HG03025 (cell line): ENCODE results near the gene NOP56.
"Not testable (repeated sequence)": the region's sequence is repeated elsewhere in the genome, so short reads cannot be mapped to it uniquely, and the experiment has no call there.

Experiments used
- ATAC-seq: cut with Tn5 transposase; IDR thresholded peaks from one replicate; pipeline ENCODE4 v1.9.1; 2021; ENCODE audit warnings: mild to moderate bottlenecking, moderate library complexity; ENCODE audit not compliant: unreplicated experiment, low FRiP score

Gene NOP56

DNA sequence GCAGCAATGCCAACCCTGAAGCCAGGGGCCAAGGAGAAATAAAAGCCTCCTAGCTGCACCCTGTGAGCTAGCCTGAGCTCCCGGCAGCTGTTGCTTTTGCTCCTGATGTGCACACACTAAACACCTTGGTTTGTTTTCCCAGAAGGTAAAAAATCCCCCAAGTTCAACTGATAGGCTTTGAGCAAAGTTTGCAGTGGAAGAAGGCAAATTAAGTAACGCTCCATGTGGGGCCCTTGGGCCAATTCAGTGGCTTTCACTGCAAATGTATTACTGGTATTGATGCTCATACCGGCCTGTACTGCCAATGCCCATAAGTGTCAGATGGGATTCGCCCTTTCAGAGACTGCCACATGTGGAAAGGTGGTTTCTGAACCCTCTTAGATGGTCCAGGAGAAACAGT, 21.0 kb downstream of the NOP56 start:
- no peak for ATAC-seq

GRCh38 chr20:2680046-2680445, 27.6 kb downstream of the NOP56 start:
- no peak for ATAC-seq

DNA sequence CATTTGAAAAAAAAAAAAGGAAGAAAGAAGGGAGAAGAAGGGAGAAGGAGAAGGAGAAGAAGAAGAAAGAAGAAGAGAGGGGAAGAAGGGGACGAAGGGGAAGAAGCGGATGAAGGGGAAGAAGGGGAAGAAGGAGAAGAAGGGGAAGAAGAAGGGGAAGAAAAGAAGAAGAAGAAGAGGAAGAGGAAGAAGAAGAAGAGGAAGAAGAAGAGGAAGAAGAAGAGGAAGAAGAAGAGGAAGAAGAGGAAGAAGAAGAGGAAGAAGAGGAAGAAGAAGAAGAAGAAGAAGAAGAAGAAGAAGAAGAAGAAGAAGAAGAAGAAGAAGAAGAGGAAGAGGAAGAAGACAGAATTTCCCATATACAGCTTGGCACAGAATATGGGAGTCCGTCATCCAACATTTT, 29.6 kb downstream of the NOP56 start:
- ATAC-seq: not testable (repeated sequence)

- ATAC-seq: not testable (repeated sequence)
These were observed 32.4 kb downstream of the NOP56 start for GRCh38 chr20:2684817-2685216.

- no peak for ATAC-seq
These were observed 35.1 kb downstream of the NOP56 start for GRCh38 chr20:2687514-2687913.

DNA sequence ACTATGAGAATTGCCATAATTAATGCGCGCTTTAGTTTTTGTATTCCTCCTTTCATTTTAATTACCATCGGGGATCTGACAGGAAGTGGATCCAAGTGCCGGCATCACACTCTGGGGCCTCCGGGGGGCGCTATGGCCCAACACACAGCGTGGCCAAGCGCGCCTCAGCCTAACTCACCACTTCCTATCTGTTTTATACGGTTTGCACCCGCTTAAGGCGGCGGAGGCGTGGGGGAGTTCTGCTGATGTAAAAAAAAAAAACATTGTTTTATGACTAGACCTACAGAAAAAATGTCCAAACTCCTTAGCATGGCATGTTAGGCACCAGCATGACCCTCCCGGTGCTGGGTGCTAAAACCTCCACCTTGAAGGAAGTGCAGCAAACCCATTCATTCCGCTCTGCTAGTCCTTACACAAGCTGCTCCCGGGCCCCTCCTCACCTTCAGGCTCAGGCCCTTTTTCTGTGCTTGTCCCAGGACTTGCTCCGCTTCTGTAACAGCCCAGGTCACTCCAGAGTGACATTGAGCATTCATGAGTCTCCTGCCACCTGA, 35.7 kb downstream of the NOP56 start:
- no peak for ATAC-seq

DNA sequence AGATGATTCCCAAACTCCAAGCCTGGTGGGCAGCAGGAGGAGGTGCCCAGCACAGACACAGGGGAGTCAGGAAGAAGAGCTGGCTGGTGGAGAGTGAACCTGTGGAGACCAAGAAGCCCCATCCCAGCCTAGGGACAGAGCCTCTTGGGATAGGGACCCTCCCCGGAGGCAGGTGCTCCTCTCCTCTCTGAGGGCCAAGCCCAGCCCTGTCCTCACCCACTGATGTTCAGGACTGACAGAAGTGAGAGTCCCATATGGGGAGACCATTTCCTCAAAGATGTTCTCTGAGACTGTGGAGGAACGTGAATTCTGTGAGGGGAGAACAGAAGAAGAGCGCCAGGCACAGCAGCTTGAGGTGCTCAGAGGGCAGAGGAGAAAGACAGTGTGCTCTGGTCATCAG, 37.8 kb downstream of the NOP56 start:
- no peak for ATAC-seq

DNA sequence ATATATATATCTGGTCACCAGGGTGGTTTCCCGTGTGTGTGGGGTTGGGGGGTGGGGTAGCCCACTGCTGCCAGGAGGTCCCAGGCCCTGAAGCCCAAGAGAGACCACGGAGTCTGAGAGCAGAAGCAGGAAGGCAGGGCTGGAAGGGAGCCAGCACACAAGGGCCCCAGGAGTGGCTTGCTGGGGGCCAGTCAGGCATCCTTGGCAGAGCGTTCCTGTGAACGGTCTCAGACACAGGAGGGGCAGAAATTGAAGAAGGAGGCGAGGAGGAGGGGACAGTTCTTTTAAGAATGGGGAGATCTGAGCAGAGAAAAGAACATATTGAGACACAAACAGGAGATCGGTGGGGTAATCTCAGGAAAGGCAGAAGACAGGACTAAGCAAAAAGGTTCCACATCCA, 38.3 kb downstream of the NOP56 start:
- ATAC-seq: no peak

DNA sequence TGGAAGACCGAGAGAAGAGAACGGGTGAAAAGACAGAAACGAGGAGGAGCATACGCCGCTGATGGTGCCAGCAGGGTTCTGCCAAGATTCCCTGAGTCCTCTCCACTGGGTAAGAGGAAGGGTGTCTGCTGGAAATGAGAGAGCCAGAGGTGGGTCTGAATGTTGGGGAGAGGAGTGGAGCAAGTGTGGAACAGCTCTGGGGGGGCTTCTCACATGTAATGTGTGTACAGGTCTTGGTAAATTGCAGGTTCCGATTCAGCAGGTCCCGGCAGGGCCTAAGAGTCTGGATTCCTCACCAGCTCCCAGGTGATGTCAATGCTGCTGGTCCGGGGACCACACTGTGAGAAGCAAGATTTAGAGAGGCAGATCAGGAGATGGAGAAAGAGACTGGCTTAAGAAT, 38.7 kb downstream of the NOP56 start:
- no peak for ATAC-seq

DNA sequence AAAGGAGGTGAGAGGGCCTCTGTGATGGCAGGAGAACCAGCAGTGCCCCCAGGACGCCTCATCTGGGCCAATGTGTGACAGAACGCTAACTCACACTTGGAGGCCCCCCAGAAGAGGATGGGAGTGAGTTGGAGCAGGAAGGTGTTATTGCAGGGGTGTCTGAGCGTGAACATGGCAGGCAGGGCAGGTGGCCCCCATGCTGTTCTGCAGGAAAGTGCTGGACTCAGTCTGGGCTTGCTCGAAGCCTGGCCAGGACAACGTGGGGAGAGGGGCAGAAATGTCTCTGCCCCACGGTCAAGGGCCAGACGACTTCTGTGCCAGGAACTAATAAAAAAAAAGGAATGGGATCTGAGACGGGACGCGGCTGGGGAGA, 39.2 kb downstream of the NOP56 start:
- no peak for ATAC-seq

DNA sequence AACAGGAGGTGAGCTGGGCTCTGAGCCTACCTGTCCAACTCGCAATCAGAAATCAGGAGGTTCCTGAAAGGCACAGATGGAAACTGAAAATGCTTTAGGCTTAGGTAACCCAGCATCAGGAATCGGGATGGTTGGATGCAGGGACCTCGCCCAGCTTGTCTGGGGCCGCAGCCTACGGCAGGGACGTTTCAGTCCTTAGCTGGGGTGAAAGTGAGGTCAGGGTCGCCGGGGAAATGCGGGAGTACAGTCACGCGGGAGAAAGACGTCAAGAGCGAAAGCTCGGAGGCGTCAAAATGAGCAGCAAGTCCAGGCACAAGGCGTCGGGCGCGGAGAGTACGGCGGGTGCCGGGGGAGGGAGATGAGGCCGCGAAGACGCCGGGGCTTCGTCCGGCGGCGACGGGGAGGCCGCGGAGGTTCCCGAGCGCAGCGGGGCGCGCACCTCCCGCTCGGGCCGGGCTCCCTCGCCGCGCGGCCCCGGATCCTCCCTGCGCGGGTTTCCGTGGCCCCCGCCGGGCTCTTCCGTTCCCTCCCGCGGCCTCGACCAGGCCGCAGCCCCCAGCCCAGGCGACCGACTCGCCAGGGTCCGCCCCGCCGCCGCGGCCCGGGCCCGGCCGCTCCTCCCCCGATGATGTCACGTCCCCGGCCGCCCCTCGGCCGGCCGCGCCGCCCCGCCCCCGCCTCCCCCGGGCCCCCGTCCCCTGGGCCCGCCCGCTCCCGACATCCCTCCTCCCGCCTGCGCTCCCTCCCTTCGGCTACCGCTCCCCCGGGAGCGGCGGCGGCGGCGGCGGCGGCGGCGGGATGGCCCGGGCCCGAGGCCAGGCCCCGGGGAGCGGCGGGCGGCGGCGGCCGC, 39.8 kb downstream of the NOP56 start, which contains the start of gene EBF4:
Gene EBF4, plus strand, starts transcription at position 745 of the 850 bp plus-strand sequence. CDS start 866 bp downstream, outside the sequence.
- no peak for ATAC-seq

GRCh38 chr20:2692886-2693285, 40.5 kb downstream of the NOP56 start:
- ATAC-seq: no peak

DNA sequence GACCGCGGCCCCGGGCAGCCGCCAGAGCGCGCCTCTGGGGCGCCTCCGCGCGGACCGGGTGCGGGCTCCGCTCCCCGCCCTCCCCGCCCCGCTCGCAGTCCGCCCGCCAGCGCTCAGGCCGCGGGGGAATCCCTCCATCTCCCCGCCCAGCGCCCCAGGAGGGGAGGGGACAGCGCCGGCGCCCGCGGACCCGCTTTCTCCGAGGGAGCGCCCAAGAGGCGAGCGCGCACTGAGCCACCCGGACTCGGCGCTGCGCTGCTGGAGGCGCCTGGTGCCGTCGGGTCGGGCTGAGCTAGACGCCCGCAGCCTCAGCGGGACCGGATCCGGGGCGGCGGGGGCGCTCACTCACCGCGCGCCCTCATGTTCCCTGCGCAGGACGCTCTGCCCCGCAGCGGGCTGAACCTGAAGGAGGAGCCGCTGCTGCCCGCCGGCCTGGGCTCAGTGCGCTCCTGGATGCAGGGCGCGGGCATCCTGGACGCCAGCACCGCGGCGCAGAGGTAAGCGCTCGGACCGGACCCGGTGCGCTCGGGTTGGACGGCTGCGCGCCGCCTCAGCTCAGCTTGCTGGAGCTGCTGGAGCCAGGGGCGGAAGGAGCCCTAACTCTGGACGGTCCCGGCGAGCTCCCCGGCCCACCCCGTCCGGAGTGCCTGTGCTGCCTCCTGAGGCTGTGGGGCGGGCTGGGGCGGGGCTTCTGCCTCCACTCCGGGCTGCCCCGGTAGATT, 41.0 kb downstream of the NOP56 start:
- ATAC-seq: no peak

DNA sequence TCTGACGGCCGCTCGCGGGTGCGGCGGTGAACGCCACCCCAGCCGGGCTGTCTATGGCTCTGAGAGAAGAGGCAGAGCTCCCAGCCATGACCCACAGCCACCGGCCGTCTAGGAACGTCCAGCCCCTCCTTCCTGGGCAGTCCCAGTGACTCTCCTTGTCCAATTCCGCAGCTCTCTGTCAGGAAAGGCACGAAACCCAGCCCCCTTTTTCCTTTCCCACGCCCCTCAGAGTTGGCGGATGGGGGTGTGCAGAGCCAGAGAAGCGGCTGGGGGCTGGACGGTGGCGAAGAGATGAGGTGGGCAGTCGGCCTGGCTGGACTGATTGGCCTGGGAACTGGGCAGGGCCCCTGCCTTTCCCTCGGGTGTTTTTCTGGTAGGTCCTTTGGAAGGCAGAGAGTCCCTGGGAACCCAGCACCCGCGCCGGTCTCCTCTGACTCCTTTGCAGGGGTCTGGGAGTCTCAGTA, 41.6 kb downstream of the NOP56 start:
- ATAC-seq: no peak

- no peak for ATAC-seq
These were observed 42.1 kb downstream of the NOP56 start for GRCh38 chr20:2694519-2694918.

- no peak for ATAC-seq
These were observed 43.0 kb downstream of the NOP56 start for GRCh38 chr20:2695206-2695983.

DNA sequence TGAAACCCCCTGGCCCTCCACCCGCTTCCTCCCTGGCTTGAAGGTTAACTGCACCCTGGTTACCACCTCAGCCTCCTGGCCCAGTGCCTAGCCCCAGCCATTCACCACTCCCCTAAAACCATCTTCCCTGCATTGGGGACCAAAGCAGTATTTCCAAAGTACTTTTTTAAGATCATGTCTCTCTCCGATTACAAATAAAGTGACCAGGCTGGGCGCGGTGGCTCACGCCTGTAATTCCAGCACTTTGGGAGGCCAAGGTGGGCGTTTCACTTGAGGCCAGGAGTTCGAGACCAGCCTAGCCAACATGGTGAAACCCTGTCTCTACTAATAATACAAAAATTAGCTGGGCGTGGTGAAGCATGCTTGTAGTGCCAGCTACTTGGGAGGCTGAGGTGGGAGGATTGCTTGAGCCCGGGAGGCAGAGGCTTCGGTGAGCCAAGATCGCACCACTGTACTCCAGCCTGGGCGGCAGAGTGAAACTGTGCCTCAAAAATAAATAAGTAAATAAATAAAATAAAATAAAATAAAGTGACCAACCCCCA, 43.6 kb downstream of the NOP56 start:
- not testable (repeated sequence) for ATAC-seq

GRCh38 chr20:2696646-2697045, 44.2 kb downstream of the NOP56 start:
- ATAC-seq: no peak

DNA sequence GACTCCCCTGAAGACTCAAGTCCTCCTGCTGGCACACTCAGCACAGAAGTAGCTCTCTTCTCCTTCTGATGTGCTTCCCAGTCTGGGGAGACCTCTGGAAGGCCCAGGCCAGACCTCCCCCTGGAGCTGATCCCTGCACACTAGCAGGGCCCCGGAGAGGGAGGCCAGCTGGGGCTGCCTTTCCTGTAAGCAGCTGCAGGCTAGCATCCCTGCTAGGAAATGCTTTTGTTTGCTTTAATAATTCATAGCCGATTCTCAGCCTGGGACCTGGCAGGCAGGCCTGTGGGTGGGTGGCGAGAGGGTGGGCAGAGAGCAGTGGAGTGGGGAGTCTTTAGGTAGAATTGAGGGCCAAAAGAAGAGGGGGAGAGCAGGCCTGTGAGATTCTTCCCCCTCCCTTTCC, 45.3 kb downstream of the NOP56 start:
- ATAC-seq: no peak

- ATAC-seq: no peak
These were observed 45.9 kb downstream of the NOP56 start for GRCh38 chr20:2698186-2698817.
